Measurements from ENCODE around the gene SBK2.

DNA sequence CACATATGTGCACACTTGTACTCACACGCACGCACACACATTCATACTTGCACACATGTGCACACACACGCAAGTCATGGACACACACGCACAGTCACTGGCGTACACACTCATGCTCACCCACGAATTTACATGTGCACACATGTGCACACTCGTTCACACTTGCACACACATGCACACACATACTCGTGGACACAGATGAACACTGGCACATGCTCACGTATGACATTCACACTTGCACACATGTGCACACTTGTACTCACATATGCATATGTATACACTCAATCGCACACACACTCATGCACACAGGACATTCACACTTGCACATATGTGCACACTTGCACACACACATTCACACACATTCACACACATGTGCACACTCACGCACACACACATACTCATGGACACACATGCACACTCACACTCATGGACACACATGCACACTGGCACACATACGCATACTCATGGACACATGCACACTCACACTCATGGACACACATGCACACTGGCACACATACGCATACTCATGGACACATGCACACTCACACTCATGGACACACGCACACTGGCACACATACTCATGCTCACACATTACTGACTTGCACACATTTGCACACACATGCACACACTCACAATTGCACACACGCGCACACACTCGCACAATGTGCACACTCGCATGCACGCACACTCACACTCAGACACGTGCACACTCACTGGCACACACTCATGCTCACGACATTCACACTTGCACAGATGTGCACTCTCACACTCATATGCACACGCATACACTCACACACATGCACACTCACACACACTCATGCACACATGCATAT lies 9.5 kb downstream of the SBK2 start:
- no peak for TF ChIP-seq POLR2A (IDR thresholded peaks at IDR 0.05)
- TF ChIP-seq, protein P1, sequence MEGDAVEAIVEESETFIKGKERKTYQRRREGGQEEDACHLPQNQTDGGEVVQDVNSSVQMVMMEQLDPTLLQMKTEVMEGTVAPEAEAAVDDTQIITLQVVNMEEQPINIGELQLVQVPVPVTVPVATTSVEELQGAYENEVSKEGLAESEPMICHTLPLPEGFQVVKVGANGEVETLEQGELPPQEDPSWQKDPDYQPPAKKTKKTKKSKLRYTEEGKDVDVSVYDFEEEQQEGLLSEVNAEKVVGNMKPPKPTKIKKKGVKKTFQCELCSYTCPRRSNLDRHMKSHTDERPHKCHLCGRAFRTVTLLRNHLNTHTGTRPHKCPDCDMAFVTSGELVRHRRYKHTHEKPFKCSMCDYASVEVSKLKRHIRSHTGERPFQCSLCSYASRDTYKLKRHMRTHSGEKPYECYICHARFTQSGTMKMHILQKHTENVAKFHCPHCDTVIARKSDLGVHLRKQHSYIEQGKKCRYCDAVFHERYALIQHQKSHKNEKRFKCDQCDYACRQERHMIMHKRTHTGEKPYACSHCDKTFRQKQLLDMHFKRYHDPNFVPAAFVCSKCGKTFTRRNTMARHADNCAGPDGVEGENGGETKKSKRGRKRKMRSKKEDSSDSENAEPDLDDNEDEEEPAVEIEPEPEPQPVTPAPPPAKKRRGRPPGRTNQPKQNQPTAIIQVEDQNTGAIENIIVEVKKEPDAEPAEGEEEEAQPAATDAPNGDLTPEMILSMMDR (IDR thresholded peaks at IDR 0.05) = no peak
